Neuronal stem cell (in vitro differentiated cells): ENCODE measurements around the gene CLASP1. TPM values are rescaled to one million over a fixed set of nuclear protein-coding genes. Genes with fewer than 3 reads are reported as not detected.

Experiments used
- DNase-seq: peaks from one replicate; pipeline ENCODE4 v3.0.0-alpha.2; 2013; ENCODE audit warnings: low spot score
- H2AFZ ChIP-seq: one replicate; pipeline ENCODE4 v1.6.1; 2013; ENCODE audit warnings: mild to moderate bottlenecking, low read length, inconsistent platforms
- H2AK5ac ChIP-seq: 2 replicates; pipeline ENCODE4 v1.6.1; 2013; ENCODE audit warnings: low read depth, mild to moderate bottlenecking, inconsistent platforms, low read length, moderate library complexity, mixed read lengths
- H2BK120ac ChIP-seq: 2 replicates; pipeline ENCODE4 v1.6.1; 2013; ENCODE audit warnings: low read depth, mild to moderate bottlenecking, inconsistent platforms, low read length, moderate library complexity, mixed read lengths
- H2BK12ac ChIP-seq: one replicate; pipeline ENCODE4 v1.6.1; 2013; ENCODE audit warnings: low read length, inconsistent platforms
- H2BK15ac ChIP-seq: 2 replicates; pipeline ENCODE4 v1.6.1; 2013; ENCODE audit warnings: mild to moderate bottlenecking, low read length, inconsistent platforms, mixed read lengths
- H2BK5ac ChIP-seq: one replicate; pipeline ENCODE4 v1.6.1; 2013; ENCODE audit warnings: inconsistent platforms, mild to moderate bottlenecking, low read length, moderate library complexity
- H3K14ac ChIP-seq: one replicate; pipeline ENCODE4 v1.6.1; 2013; ENCODE audit warnings: low read length, inconsistent platforms
- H3K18ac ChIP-seq: 2 replicates; pipeline ENCODE4 v1.6.1; 2013; ENCODE audit warnings: low read length, inconsistent platforms
- H3K23ac ChIP-seq: 2 replicates; pipeline ENCODE4 v1.6.1; 2013; ENCODE audit warnings: low read depth, mild to moderate bottlenecking, mixed read lengths, low read length, inconsistent platforms; ENCODE audit not compliant: poor library complexity
- H3K27ac ChIP-seq: replicated peaks from 3 replicates; pipeline ENCODE4 v1.5.1; 2013; ENCODE audit warnings: low read length, inconsistent platforms
- H3K27me3 ChIP-seq, 3 experiments: 2 replicates each; pipeline ENCODE4 v1.6.1; 2013; ENCODE audit warnings: low read length in 3 of 3, mild to moderate bottlenecking in 2 of 3, inconsistent platforms in 1 of 3, low read depth in 1 of 3, mixed read lengths in 1 of 3, moderate library complexity in 1 of 3; ENCODE audit not compliant: control insufficient read depth in 3 of 3, insufficient read depth in 3 of 3
- H3K36me3 ChIP-seq, 2 donors: replicated peaks in 1 of 2; 2 replicates each; pipeline ENCODE4 v1.6.1; 2013; ENCODE audit warnings: low read length in 2 of 2; ENCODE audit not compliant: control insufficient read depth in 2 of 2, insufficient read depth in 2 of 2
- H3K4ac ChIP-seq: 2 replicates; pipeline ENCODE4 v1.6.1; 2013; ENCODE audit warnings: inconsistent platforms, mild to moderate bottlenecking, low read length, moderate library complexity
- H3K4me1 ChIP-seq, 2 donors: 1 replicate in 1 of 2; 2 replicates in 1 of 2; pipeline ENCODE4 v1.6.1; 2013; ENCODE audit warnings: low read length in 2 of 2, low read depth in 1 of 2; ENCODE audit not compliant: control insufficient read depth in 2 of 2, insufficient read depth in 1 of 2
- H3K4me2 ChIP-seq: one replicate; pipeline ENCODE4 v1.6.1; 2013; ENCODE audit warnings: mild to moderate bottlenecking, low read length, inconsistent platforms; ENCODE audit not compliant: insufficient read depth, poor library complexity, severe bottlenecking
- H3K4me3 ChIP-seq, 2 donors: 2 replicates each; pipeline ENCODE4 v1.5.1; 2013; ENCODE audit warnings: low read length in 2 of 2, mild to moderate bottlenecking in 2 of 2, inconsistent platforms in 1 of 2, moderate library complexity in 1 of 2
- H3K79me1 ChIP-seq: one replicate; pipeline ENCODE4 v1.6.1; 2013; ENCODE audit warnings: low read depth, mild to moderate bottlenecking, inconsistent platforms, low read length, moderate library complexity
- H3K9ac ChIP-seq: one replicate; pipeline ENCODE4 v1.6.1; 2013; ENCODE audit warnings: mild to moderate bottlenecking, low read depth, low read length, inconsistent platforms; ENCODE audit not compliant: poor library complexity
- H3K9me3 ChIP-seq, 2 donors: replicated peaks in 1 of 2; 2 replicates each; pipeline versions ENCODE3 to v1.6.1; 2013; ENCODE audit warnings: low read length in 2 of 2, mild to moderate bottlenecking in 2 of 2, inconsistent platforms in 1 of 2, low read depth in 1 of 2, mixed read lengths in 1 of 2, moderate library complexity in 1 of 2; ENCODE audit not compliant: control insufficient read depth in 2 of 2, insufficient read depth in 1 of 2
- H4K8ac ChIP-seq: one replicate; pipeline ENCODE4 v1.6.1; 2013; ENCODE audit warnings: low read depth, mild to moderate bottlenecking, inconsistent platforms, low read length, moderate library complexity
- H4K91ac ChIP-seq: one replicate; pipeline ENCODE4 v1.6.1; 2013; ENCODE audit warnings: low read length, low read depth, mild to moderate bottlenecking, inconsistent platforms; ENCODE audit not compliant: poor library complexity
- WGBS, 2 donors: extraction: QIAGEN DNeasy Blood & Tissue Kit; methylation state at CpG; one replicate each; pipeline ENCODE4 v1.1.7; 2013; ENCODE audit warnings: missing lambda C conversion rate in 2 of 2, mixed read lengths in 1 of 2; ENCODE audit not compliant: insufficient read length in 2 of 2, insufficient replicate concordance in 1 of 2; ENCODE audit errors: extremely low coverage in 2 of 2; 5-methylcytosine and 5-hydroxymethylcytosine counted together
- polyA plus RNA-seq, 2 experiments: library from polyadenylated mRNA; stranded (reverse); fragments of 200-250 nt; gene quantifications; one replicate each; pipeline ENCODE4 v1.2.3, GENCODE V29; 2013

The CLASP1 gene
- polyA plus RNA-seq (2013, experiment 1 of 2): 22.4 TPM
- 22.3 TPM for polyA plus RNA-seq (2013, experiment 2 of 2)

DNA sequence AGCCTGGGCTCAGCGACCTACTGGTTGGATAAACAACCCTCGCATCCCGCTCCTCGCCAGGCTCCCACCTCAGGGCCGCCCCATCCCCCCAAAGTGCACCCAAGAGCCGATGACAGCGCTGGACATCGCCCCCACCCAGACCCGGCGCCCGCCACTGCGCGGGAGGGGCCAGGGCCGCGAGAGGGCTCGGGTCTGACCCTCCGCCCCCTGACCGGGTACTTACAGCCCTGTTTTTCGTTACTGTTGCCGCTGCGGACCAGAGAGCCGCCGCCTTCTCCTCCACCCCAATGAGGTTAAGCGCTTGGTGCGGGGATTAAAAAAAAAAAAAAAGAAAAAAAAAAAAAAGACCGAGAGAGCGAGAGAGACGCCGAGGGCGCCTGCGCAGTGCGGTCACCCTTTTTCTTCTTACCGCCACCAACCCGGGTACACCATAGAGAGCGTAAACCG, at the start of gene CLASP1:
Gene CLASP1 (minus strand): TSS at position 314 of the 447 bp plus-strand sequence. CDS start 43,567 bp downstream, outside the sequence.
- H3K9ac ChIP-seq: peak within 1 kb of the TSS; percentile 93
- H4K8ac ChIP-seq: no peak within 1 kb of the TSS
- H3K4me3 ChIP-seq: peak within 1 kb of the TSS; percentile 63 to 92
- peak within 1 kb of the TSS; percentile 66 for H2BK120ac ChIP-seq
- H2AFZ ChIP-seq: peak within 1 kb of the TSS; percentile 86
- H2BK5ac ChIP-seq: peak within 1 kb of the TSS; percentile 15
- no CpG with 5 or more reads among the region's 36 CpGs for WGBS, 2 donors
- no peak within 1 kb of the TSS for H2AK5ac ChIP-seq
- H3K79me1 ChIP-seq: peaks cover 2% of the 10 kb centered on the region
- peak within 1 kb of the TSS; percentile 69 for H3K4me2 ChIP-seq
- no peak within 1 kb of the TSS for H4K91ac ChIP-seq
- H3K4me1 ChIP-seq: peaks cover 1 to 6% of the 10 kb centered on the region in 2 donors
- no peak within 1 kb of the TSS for H3K4ac ChIP-seq
- H3K27ac ChIP-seq: peak within 1 kb of the TSS; percentile 89
- peak within 1 kb of the TSS; percentile 59 for H2BK15ac ChIP-seq
- no peak within 1 kb of the TSS for H2BK12ac ChIP-seq
- peak within 1 kb of the TSS; percentile 70 for H3K23ac ChIP-seq
- H3K14ac ChIP-seq: peak within 1 kb of the TSS; percentile 40
- peaks cover 0 to 18% of the 10 kb centered on the region in 2 donors for H3K36me3 ChIP-seq
- peak within 1 kb of the TSS; percentile 95 for H3K18ac ChIP-seq
- no peaks in the 10 kb centered on the region for H3K27me3 ChIP-seq
- no peaks in the 10 kb centered on the region for H3K9me3 ChIP-seq
- DNase-seq: no peak

DNA sequence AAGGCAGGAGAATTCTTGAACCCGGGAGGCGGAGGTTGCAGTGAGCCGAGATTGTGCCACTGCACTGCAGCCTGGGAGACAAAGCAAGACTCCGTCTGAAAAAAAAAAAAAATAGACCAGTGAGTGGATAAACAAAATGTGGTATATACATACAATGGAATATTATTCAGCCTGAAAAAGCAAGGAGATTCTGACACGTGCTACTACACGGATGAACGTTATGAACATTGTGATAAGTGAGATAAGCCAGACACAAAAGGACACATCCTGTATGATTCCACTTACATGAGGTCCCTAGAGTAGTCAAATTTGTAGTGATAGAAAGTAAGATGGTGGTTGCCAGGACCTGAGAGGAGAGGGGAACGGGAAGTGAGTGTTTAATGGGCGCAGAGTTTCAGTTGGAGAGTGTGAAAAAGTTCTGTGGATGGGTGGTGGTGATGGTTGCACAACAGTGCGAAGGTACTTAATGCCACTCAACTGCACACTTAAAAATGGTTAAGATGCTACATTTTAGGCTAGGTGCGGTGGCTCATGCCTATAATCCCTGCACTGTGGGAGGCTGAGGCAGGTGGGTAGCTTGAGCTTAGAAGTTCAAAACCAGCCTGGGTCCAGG, 49.2 kb upstream of the CLASP1 start:
- no peak overlapping the region for H2AK5ac ChIP-seq
- H3K79me1 ChIP-seq: no peaks in the 10 kb centered on the region
- no peak overlapping the region for H4K91ac ChIP-seq
- no peaks in the 10 kb centered on the region for H3K27me3 ChIP-seq
- H3K14ac ChIP-seq: no peak overlapping the region
- no peak for DNase-seq
- no peak overlapping the region for H2BK12ac ChIP-seq
- H3K4me1 ChIP-seq: peaks cover 2% of the 10 kb centered on the region in 2 donors
- H3K4ac ChIP-seq: no peak overlapping the region
- H2BK120ac ChIP-seq: no peak overlapping the region
- H3K9ac ChIP-seq: no peak overlapping the region
- no peak overlapping the region for H3K4me2 ChIP-seq
- no peaks in the 10 kb centered on the region for H3K9me3 ChIP-seq
- no peak overlapping the region for H4K8ac ChIP-seq
- no peak overlapping the region for H3K27ac ChIP-seq
- no peak overlapping the region for H2AFZ ChIP-seq
- H3K4me3 ChIP-seq: no peak overlapping the region
- no peaks in the 10 kb centered on the region for H3K36me3 ChIP-seq
- no peak overlapping the region for H3K18ac ChIP-seq
- H3K23ac ChIP-seq: no peak overlapping the region
- H2BK15ac ChIP-seq: no peak overlapping the region
- H2BK5ac ChIP-seq: no peak overlapping the region
- WGBS, 2 donors: 100% methylated on average over 1 to 2 of the region's 11 CpGs

DNA sequence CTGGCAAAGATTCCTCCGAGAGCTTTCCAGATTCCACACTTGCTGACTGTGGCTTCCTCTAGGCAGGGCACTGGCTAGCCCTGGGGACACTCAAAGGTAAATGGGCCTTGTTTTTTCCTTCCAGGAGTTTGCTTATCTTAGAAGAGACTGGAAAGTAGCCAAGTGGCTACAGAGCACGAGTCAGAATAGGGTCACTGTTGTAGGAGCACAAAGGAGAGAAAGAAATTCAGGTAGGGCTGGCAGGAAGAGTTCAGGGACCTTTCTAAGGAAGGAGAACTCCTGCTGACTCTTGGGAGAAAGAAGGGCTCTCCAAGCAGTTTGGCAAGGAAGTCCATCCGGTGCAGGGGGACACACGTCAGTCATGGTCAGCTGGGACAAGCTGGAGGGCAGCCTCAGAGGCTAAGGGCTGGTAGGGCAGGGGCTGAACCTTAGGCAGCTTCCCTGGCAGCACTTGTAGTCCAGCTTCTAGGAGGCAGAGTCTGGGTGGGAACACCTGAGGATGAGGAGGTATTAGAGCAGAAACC, 47.9 kb upstream of the CLASP1 start:
- Histone ChIP-seq H3K9ac (no peak overlapping the region), H3K4me3 (no peak overlapping the region), H3K14ac (no peak overlapping the region), H3K27ac (no peak overlapping the region), H3K4ac (no peak overlapping the region), H2BK120ac (no peak overlapping the region), H3K23ac (no peak overlapping the region), H2BK5ac (no peak overlapping the region), H2BK15ac (no peak overlapping the region), H4K8ac (no peak overlapping the region), H3K79me1 (no peaks in the 10 kb centered on the region), H2AFZ (no peak overlapping the region), H3K4me1 (peaks cover 2% of the 10 kb centered on the region in 2 donors), H3K9me3 (no peaks in the 10 kb centered on the region), H2BK12ac (no peak overlapping the region), H2AK5ac (no peak overlapping the region), H3K18ac (no peak overlapping the region), H3K27me3 (no peaks in the 10 kb centered on the region), H3K4me2 (no peak overlapping the region), H3K36me3 (no peaks in the 10 kb centered on the region), H4K91ac (no peak overlapping the region)
- no CpG with 5 or more reads among the region's 4 CpGs for WGBS, 2 donors
- DNase-seq: no peak

DNA sequence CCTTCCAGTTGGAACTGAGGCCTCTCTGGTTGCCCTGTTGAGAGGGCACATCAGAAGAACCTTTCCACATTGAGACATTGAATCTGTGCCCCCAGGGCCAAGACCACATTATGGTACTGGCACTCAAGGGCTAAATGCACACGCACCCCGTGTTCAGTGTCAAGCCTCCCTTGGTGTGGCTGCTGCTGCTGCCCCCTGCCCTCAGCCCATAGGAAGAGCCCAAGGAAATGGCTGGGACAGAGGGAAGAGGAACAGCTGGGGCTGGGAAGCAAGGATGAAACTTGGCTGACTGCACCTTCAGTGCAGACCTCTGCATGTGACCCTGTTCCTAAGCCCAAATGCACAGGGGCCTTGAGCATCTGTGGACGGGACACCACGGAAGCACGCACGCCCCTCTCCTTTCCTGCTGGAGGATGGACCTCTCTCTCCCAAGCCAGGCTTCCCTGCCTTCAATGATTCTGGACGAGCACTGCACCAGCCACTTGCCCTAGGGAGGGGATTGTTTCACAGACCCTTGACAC, 47.2 kb upstream of the CLASP1 start:
- Histone ChIP-seq H2BK120ac (no peak overlapping the region), H2BK5ac (no peak overlapping the region), H3K4ac (no peak overlapping the region), H4K91ac (no peak overlapping the region), H3K14ac (no peak overlapping the region), H4K8ac (no peak overlapping the region), H3K18ac (no peak overlapping the region), H3K9me3 (no peaks in the 10 kb centered on the region), H3K36me3 (no peaks in the 10 kb centered on the region), H3K9ac (no peak overlapping the region), H3K4me3 (no peak overlapping the region), H3K27me3 (no peaks in the 10 kb centered on the region), H3K79me1 (no peaks in the 10 kb centered on the region), H3K23ac (no peak overlapping the region), H2BK12ac (no peak overlapping the region), H3K4me2 (no peak overlapping the region), H3K27ac (no peak overlapping the region), H2AFZ (no peak overlapping the region), H2AK5ac (peak overlapping the region; percentile 57), H2BK15ac (no peak overlapping the region), H3K4me1 (peaks cover 2% of the 10 kb centered on the region in 2 donors)
- DNase-seq: no peak
- no CpG with 5 or more reads among the region's 7 CpGs for WGBS, 2 donors
